CD4-positive, CD25-positive, alpha-beta regulatory T cell (primary cell): ENCODE measurements around the gene GPHN. TPM values are rescaled to one million over a fixed set of nuclear protein-coding genes. Genes with fewer than 3 reads are reported as not detected.
A peak's percentile ranks its signal among the peaks of the same experiment; 100 is the strongest.

Experiments
- ATAC-seq, 2 donors: fragments of 150-1000 bp; cut with Tn5 transposase; one replicate each; pipeline ENCODE4 v1.10.0; 2021; ENCODE audit warnings: low read depth in 2 of 2, moderate number of reproducible peaks in 2 of 2, moderate library complexity in 1 of 2
- DNase-seq, 3 donors: peaks; one replicate each; pipeline versions ENCODE4 v3.0.0 to v3.0.0-alpha.2; 2012 to 2022; ENCODE audit warnings: mixed read lengths in 1 of 3
- H3K27ac ChIP-seq: one replicate; pipeline ENCODE4 v1.7.0; 2013; ENCODE audit warnings: mild to moderate bottlenecking, low read length; ENCODE audit not compliant: insufficient read depth, poor library complexity, severe bottlenecking
- H3K27me3 ChIP-seq: one replicate; pipeline ENCODE4 v1.7.0; 2013; ENCODE audit warnings: low read length; ENCODE audit not compliant: control insufficient read depth, insufficient read depth
- H3K36me3 ChIP-seq: one replicate; pipeline ENCODE4 v1.7.0; 2013; ENCODE audit warnings: mild to moderate bottlenecking, low read length, moderate library complexity; ENCODE audit not compliant: control insufficient read depth, insufficient read depth
- H3K4me1 ChIP-seq: 2 replicates; pipeline ENCODE4 v1.7.0; 2013; ENCODE audit warnings: mild to moderate bottlenecking, low read length; ENCODE audit not compliant: insufficient read depth, control insufficient read depth, poor library complexity, severe bottlenecking
- H3K4me3 ChIP-seq: one replicate; pipeline ENCODE4 v1.7.0; 2013; ENCODE audit warnings: low read depth, mild to moderate bottlenecking, low read length, moderate library complexity
- H3K9me3 ChIP-seq, 2 experiments: 1 replicate in 1 of 2; 2 replicates in 1 of 2; pipeline ENCODE4 v1.7.0; 2013; ENCODE audit warnings: low read length in 2 of 2, mild to moderate bottlenecking in 1 of 2, moderate library complexity in 1 of 2; ENCODE audit not compliant: control insufficient read depth in 2 of 2
- H3K27ac Mint-ChIP-seq, 3 donors: one replicate each; pipeline ENCODE4 v1.8.0; 2020 to 2022; ENCODE audit warnings: mild to moderate bottlenecking in 3 of 3, mixed read lengths in 3 of 3, moderate library complexity in 2 of 3
- H3K27me3 Mint-ChIP-seq: one replicate; pipeline ENCODE4 v1.8.0; 2022; ENCODE audit warnings: mild to moderate bottlenecking, mixed read lengths
- H3K36me3 Mint-ChIP-seq: one replicate; pipeline ENCODE4 v1.8.0; 2020; ENCODE audit warnings: mixed read lengths
- H3K4me1 Mint-ChIP-seq, 4 donors: one replicate each; pipeline ENCODE4 v1.8.0; 2020 to 2022; ENCODE audit warnings: mixed read lengths in 4 of 4, mild to moderate bottlenecking in 1 of 4
- H3K4me3 Mint-ChIP-seq, 4 donors: one replicate each; pipeline ENCODE4 v1.8.0; 2020 to 2022; ENCODE audit warnings: mild to moderate bottlenecking in 4 of 4, mixed read lengths in 4 of 4, moderate library complexity in 3 of 4
- H3K9me3 Mint-ChIP-seq, 7 donors: one replicate each; pipeline ENCODE4 v1.8.0; 2020 to 2022; ENCODE audit warnings: mixed read lengths in 7 of 7, mild to moderate bottlenecking in 3 of 7, moderate library complexity in 2 of 7
- polyA plus RNA-seq, 4 donors: library from polyadenylated mRNA; unstranded; fragments of 300-500 nt; fragmentation: Illumina TruSeq; gene quantifications; one replicate each; pipeline ENCODE4 v1.2.3, GENCODE V29; 2021
- total RNA-seq: library from RNA; stranded (reverse); gene quantifications from one replicate; pipeline ENCODE4 v1.2.3, GENCODE V29; 2022

The GPHN gene
- total and polyA plus RNA-seq, 5 donors from 2014 or later: 8.3 to 19.5 (median 11.2) TPM

- Histone ChIP-seq H3K4me3 (no peak overlapping the region), H3K9me3 (no peaks in the 10 kb centered on the region), H3K27me3 (no peaks in the 10 kb centered on the region), H3K4me1 (no peaks in the 10 kb centered on the region), H3K36me3 (no peaks in the 10 kb centered on the region), H3K27ac (no peak overlapping the region)
- H3K4me1 Mint-ChIP-seq: no peaks in the 10 kb centered on the region
- no peaks in the 10 kb centered on the region for H3K27me3 Mint-ChIP-seq
- ATAC-seq (no peak), DNase-seq (peak in 1 of 3 donors; percentile 5)
- peaks cover 11% of the 10 kb centered on the region for H3K36me3 Mint-ChIP-seq
- no peak overlapping the region for H3K4me3 Mint-ChIP-seq
- peak overlapping the region in 1 of 3 donors; percentile 5 for H3K27ac Mint-ChIP-seq
- no peaks in the 10 kb centered on the region for H3K9me3 Mint-ChIP-seq
These were observed 471.4 kb downstream of the GPHN start for GRCh38 chr14:66979101-66979974.

- no peak for DNase-seq
- Histone ChIP-seq H3K36me3 (no peaks in the 10 kb centered on the region), H3K4me3 (no peak overlapping the region), H3K4me1 (no peaks in the 10 kb centered on the region), H3K9me3 (no peaks in the 10 kb centered on the region), H3K27ac (no peak overlapping the region), H3K27me3 (no peaks in the 10 kb centered on the region)
- H3K27me3 Mint-ChIP-seq: no peaks in the 10 kb centered on the region
- H3K36me3 Mint-ChIP-seq: peaks cover 13% of the 10 kb centered on the region
- H3K27ac Mint-ChIP-seq: no peak overlapping the region
- H3K9me3 Mint-ChIP-seq: no peaks in the 10 kb centered on the region
- H3K4me1 Mint-ChIP-seq: no peaks in the 10 kb centered on the region
- no peak for ATAC-seq
- no peak overlapping the region for H3K4me3 Mint-ChIP-seq
These were observed 474.3 kb downstream of the GPHN start for GRCh38 chr14:66982247-66982646.

- peaks cover 13% of the 10 kb centered on the region for H3K36me3 Mint-ChIP-seq
- no peaks in the 10 kb centered on the region for H3K4me1 ChIP-seq
- no peaks in the 10 kb centered on the region for H3K27me3 ChIP-seq
- H3K4me1 Mint-ChIP-seq: peaks cover 0 to 4% (median 0%) of the 10 kb centered on the region in 4 donors
- ATAC-seq (no peak), DNase-seq (no peak)
- no peaks in the 10 kb centered on the region for H3K36me3 ChIP-seq
- no peak overlapping the region for H3K27ac Mint-ChIP-seq
- H3K9me3 Mint-ChIP-seq: peaks cover 0 to 1% (median 0%) of the 10 kb centered on the region in 7 donors
- H3K4me3 Mint-ChIP-seq: no peak overlapping the region
- no peak overlapping the region for H3K27ac ChIP-seq
- H3K4me3 ChIP-seq: no peak overlapping the region
- H3K9me3 ChIP-seq: no peaks in the 10 kb centered on the region
- H3K27me3 Mint-ChIP-seq: no peaks in the 10 kb centered on the region
These were observed 484.8 kb downstream of the GPHN start for GRCh38 chr14:66992776-66993175.

GRCh38 chr14:66993512-66993911 lies 485.6 kb downstream of the GPHN start:
- Histone ChIP-seq H3K27me3 (no peaks in the 10 kb centered on the region), H3K4me3 (no peak overlapping the region), H3K4me1 (no peaks in the 10 kb centered on the region), H3K36me3 (no peaks in the 10 kb centered on the region), H3K9me3 (no peaks in the 10 kb centered on the region), H3K27ac (no peak overlapping the region)
- ATAC-seq (no peak), DNase-seq (no peak)
- peaks cover 8% of the 10 kb centered on the region for H3K36me3 Mint-ChIP-seq
- no peak overlapping the region for H3K4me3 Mint-ChIP-seq
- no peaks in the 10 kb centered on the region for H3K27me3 Mint-ChIP-seq
- peaks cover 0 to 5% (median 0%) of the 10 kb centered on the region in 4 donors for H3K4me1 Mint-ChIP-seq
- H3K9me3 Mint-ChIP-seq: peaks cover 0 to 1% (median 0%) of the 10 kb centered on the region in 7 donors
- no peak overlapping the region for H3K27ac Mint-ChIP-seq

GRCh38 chr14:66998013-66998412 lies 490.1 kb downstream of the GPHN start:
- Histone ChIP-seq H3K27me3 (no peaks in the 10 kb centered on the region), H3K27ac (no peak overlapping the region), H3K4me3 (no peak overlapping the region), H3K9me3 (no peaks in the 10 kb centered on the region), H3K36me3 (no peaks in the 10 kb centered on the region), H3K4me1 (no peaks in the 10 kb centered on the region)
- H3K9me3 Mint-ChIP-seq: peaks cover 0 to 1% (median 0%) of the 10 kb centered on the region in 7 donors
- H3K36me3 Mint-ChIP-seq: peaks cover 3% of the 10 kb centered on the region
- H3K27ac Mint-ChIP-seq: peak overlapping the region in 1 of 3 donors; percentile 27
- H3K27me3 Mint-ChIP-seq: no peaks in the 10 kb centered on the region
- DNase-seq (peak in 1 of 3 donors; percentile 15), ATAC-seq (no peak)
- H3K4me1 Mint-ChIP-seq: peaks cover 0 to 8% (median 0%) of the 10 kb centered on the region in 4 donors
- no peak overlapping the region for H3K4me3 Mint-ChIP-seq

- no peaks in the 10 kb centered on the region for H3K27me3 Mint-ChIP-seq
- no peaks in the 10 kb centered on the region for H3K27me3 ChIP-seq
- ATAC-seq (no peak), DNase-seq (no peak)
- H3K9me3 Mint-ChIP-seq: peaks cover 0 to under 1% (median 0%) of the 10 kb centered on the region in 7 donors
- H3K27ac ChIP-seq: no peak overlapping the region
- no peak overlapping the region for H3K4me3 Mint-ChIP-seq
- peaks cover 2 to 22% (median 5%) of the 10 kb centered on the region in 4 donors for H3K4me1 Mint-ChIP-seq
- H3K36me3 ChIP-seq: no peaks in the 10 kb centered on the region
- no peaks in the 10 kb centered on the region for H3K9me3 ChIP-seq
- H3K36me3 Mint-ChIP-seq: peaks cover 5% of the 10 kb centered on the region
- no peaks in the 10 kb centered on the region for H3K4me1 ChIP-seq
- H3K27ac Mint-ChIP-seq: no peak overlapping the region
- H3K4me3 ChIP-seq: no peak overlapping the region
These were observed 492.0 kb downstream of the GPHN start for GRCh38 chr14:66999978-67000377.

GRCh38 chr14:67002994-67003753 lies 495.2 kb downstream of the GPHN start:
- Histone ChIP-seq H3K27ac (no peak overlapping the region), H3K9me3 (no peaks in the 10 kb centered on the region), H3K36me3 (no peaks in the 10 kb centered on the region), H3K4me1 (no peaks in the 10 kb centered on the region), H3K27me3 (no peaks in the 10 kb centered on the region), H3K4me3 (no peak overlapping the region)
- peaks cover 2 to 17% (median 5%) of the 10 kb centered on the region in 4 donors for H3K4me1 Mint-ChIP-seq
- H3K36me3 Mint-ChIP-seq: peaks cover 8% of the 10 kb centered on the region
- DNase-seq (no peak), ATAC-seq (no peak)
- H3K27me3 Mint-ChIP-seq: no peaks in the 10 kb centered on the region
- H3K9me3 Mint-ChIP-seq: peaks cover 0 to 2% (median 0%) of the 10 kb centered on the region in 7 donors
- peak overlapping the region in 2 of 3 donors; percentile 37 to 67 for H3K27ac Mint-ChIP-seq
- no peak overlapping the region for H3K4me3 Mint-ChIP-seq
